GM19043 (cell line): ENCODE data around the gene TAF10.
A peak's percentile ranks its signal among the peaks of the same experiment; 100 is the strongest.

Source experiments
- ATAC-seq: cut with Tn5 transposase; IDR thresholded peaks from one replicate; pipeline ENCODE4 v1.9.1; 2021; ENCODE audit warnings: low read depth; ENCODE audit not compliant: unreplicated experiment

TAF10 gene

DNA sequence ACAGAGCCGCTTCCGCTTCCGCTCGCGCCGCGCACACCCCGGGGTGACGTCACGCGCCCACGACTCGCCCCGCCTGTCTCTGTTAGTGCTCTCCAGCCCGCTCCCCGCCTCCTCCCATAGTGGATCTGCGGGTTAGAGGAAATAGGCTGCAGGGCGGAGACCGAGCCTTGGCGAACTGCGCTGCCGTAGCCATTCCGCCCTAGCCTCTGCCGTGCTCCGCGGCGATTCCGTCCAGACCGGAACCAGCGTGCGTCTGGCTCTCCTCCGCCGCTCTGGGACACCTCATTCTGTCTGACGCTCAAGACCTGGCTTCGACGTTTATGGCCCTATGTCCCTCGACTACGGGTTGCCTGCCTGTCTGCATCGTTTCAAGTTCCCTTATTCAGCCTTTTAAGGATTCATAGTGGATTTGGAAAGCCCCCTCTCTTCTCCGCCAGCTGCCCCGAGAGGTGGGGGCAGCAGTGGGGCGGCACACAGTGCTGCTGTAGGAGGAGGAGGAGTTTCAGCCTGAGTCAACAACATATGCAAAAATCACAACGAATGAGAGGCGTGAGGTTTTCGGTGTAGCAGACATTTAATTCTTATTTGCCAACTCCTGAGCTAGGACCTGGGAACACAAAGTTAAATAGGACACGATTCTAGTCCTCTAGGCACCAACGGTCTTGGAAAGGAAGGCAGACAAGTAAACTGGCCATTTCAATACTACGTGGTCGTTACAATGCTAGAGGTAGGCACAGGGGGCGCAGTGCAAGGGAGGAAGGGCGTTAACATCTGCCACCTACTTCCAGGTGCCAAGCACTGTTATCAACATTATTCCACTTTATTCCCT, at the start of gene TAF10:
Gene TAF10, minus strand, starts transcription at position 4 of the 829 bp plus-strand sequence. CDS start 27 bp downstream, outside the sequence.
- peak; percentile 90 for ATAC-seq

DNA sequence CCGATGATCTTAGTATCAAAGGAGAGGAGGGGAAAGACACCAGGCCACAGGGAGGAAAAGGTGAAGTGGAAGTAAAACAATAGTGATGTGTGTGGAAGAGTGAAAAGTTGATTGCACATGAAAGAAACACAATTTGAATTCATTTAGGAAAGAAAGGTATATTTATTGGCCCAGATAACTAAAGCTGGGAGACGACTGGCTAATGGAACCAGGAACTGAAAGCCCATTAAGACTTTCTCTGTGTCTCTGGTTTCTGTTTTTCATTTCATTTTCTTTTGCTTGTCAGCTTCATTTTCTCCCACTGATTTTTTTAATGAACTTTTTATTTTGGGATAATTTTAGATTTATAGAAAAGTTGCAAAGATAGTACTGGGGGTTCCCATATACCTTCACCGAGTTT, 48.7 kb upstream of the TAF10 start:
- ATAC-seq, result no peak

DNA sequence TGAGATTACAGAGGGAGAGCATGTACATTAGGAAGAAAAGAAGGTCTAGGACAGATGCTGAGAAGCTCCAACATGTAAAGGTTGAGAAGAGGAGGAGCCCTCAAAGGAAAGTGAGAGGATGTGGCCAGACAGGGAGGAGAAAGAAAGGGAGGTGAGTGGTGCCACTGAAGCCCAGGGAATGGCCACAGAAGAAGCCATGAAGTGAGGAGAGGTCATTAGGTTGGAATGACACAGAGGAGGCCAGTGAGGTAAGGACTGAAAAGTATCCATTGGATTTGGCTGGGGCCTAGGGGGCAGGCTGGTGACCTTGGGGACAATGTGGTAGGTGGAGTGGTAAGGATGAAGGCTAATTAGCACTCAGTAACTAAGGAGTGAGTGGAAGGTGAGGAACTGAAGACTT, 46.6 kb upstream of the TAF10 start:
- no peak for ATAC-seq

DNA sequence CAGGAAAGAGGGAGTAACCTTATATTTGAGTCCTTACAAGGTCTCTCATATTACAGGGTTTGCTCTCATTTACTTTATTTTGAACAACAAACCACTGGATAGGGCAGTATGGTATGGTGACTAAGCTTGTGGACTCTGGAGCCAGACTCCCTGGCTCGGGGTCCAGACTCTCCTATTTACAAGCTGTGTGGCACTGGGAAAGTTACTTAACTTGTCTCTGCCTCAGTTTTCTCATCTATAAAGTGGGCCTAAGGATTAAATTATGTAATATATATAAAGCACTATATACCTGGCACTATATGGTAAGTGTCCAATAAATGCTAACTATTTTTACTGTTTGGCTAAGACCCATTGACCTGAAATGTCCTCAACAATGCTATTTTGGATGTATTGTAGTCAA, 45.3 kb upstream of the TAF10 start:
- ATAC-seq, result no peak

DNA sequence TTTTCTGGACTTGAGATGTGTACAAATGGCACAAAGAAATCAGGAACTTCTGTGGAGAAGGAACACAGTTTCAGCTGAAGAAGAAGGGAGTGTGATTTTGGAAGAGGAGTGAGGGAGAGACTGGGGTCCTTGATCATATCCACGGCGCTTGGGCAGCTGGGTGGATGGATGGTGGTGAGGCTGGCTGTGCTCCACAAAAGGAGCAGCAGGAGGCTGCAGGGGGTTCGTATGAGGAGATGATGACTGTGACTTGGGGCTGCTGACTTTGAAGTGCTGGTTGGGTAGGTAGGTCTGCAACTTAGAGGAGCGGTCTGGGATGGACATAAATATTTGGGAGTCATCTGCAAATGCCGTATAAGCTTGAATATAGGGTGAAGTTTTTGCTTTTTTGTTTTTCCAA, 44.9 kb upstream of the TAF10 start:
- ATAC-seq, result no peak

DNA sequence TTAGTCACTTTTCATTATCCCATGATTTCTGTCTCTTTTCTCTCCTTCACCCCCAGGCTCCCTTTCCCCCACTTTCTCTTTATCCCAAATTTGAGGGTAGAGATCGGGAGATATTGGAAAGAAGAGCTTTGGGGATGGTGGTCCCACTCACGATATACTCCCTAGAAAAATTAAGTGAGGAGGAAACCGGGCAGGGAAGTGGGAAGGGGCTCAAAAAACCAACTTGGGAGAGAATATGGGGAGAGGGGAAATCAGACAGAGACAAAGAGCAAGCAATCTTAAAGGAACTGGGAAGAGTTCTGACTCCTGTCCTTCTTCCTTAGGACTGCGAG, 44.5 kb upstream of the TAF10 start:
- ATAC-seq, result no peak

DNA sequence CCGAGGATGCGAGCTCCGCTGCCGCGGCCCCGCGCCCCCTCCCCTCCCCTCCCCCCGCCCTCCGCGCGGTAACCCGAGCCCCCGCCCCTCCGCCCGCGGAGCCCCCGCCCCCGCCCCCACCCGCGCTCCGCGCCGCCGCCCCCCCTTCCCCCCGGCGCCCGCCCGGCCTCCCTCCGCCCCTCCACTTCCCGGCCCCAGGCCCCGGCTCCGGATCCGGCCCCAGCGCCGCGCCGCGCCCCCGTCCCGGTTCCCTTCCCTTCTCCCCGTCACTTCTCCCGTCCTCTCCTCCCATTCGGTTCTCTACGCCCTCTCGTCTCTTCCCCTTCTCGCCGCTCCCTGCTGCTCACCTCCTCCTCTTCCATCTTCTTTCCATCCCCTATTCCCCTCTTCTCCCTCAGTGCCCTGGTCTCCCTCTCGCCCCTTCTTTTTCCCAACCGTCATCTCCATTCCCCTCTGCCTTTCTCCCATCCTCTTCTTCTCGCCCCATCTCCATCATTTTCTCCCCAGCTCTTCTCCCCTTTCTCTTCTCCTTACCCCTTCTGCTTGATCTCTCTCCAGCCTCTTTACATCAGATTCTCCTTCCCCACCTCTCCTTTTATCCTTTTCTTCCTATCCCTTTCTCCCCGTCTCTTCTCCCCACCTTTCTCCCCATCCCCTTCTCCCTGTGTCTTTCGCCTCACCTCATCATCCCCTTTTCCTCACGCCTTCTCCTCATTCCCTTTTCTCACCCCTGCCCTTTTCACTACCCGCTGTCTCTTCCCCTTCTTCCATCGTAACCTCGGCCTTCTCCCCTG, 44.0 kb upstream of the TAF10 start, which contains the start of gene DCHS1:
Gene DCHS1, minus strand, starts transcription at position 20 of the 794 bp plus-strand sequence. CDS start 14,196 bp downstream, outside the sequence.
- ATAC-seq, result no peak

DNA sequence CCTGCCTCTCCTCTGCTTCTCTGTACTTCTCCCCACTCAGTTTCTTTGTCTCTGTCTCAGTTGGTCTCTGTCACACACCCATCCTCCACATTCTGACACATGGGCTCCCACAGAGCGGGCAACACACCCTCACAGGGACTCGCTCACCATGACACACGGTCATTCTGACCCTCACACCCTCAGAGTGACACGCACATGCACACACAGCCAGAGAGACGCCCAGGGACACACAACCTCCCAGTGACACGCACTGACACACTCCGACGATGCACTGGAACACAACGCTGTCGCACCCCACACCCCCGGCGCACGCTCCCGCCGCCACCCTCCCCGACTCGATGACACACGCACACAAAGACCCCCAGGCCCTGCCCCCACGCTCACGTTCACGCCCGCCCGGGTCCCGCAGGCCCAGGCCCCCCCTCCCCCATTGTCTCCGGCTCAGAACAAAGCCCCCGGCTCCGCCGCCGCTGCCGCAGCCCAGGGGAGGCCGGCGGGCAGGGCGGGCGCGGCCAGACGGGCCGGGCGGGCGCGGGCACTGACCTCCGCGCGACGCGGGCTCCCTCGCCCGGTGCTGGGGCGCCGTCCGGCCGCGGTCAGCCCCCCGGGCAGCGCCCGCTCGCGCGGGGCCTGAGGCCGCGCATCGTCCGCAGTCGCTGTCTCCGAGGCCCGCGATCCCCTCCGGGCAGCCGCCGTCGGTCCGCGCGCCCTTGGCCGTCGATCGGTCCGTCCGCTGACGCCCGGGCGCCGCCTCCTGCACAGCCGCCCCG, 43.2 kb upstream of the TAF10 start:
- no peak for ATAC-seq

DNA sequence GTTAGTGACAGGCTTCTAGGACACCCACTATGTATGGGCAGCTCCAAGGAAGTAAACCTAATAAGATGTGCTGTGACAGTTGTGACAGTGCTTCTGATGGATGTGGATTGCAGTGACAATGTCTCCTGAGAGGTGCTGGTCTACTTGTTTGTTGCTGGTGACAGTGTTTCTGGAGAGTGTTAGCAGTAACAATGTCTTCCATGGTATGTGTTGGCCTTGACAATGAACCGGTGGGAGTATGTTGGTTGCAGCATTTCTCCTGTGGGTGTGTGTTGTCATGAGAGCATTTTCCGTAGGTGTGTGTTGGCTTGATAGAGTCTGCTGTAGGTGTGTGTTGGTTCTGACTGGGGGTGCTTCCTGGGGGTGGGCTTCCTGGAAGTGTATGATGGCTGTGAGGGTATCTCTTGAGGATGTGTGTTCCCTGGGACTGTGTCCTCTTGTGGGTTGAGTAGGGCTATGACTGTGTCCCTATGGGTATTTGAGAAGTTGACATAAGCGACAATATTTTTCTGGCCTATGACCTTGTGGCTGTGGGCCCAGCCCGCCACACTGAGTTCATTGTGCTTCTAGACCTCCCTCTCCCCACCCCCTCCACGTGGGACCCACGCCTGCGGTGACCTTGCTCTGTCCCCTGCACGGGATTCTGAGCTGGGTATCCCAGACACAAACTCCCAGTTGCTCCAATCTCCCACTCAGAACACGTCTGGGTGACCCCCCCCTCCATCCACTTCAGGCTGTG, 42.4 kb upstream of the TAF10 start:
- ATAC-seq, result no peak

DNA sequence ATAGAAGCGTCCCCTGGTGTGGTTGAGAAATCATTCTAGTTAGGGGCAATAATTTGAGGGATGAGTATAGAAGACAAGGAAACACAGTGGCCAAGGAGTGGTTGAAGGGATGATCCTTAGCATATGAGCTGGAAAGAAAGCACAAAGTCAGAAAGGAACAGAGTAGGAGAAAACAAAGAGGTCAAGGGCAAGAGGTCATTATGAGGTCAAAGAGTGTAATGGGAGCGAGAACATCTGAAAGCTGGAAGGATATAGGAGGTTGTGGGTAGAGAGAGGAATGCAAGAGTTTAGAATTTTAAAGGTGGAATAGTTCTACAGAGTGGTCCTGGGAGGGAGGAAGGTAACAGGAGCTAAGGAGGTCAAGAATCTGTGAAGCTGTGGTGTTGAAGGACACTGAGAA, 41.6 kb upstream of the TAF10 start:
- ATAC-seq, result no peak

DNA sequence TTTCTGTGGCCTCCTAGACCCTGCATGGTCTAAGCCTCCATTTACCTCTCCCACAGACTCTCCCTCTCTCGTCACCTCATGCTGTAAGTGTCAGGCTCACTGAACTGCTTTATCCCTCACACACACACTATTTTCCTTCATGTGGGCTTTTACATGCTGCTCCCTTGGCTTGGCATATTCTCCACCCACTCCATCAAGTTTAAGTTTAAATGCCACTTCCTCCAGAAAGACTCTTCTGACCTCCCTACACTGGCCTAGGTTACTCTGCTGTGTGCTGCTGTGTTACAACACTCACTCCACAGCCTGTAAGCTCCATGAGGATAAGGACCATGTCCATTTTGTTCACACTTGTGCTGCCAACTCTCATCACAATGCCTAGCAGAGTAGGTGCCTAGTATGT, 41.1 kb upstream of the TAF10 start:
- ATAC-seq, result no peak

DNA sequence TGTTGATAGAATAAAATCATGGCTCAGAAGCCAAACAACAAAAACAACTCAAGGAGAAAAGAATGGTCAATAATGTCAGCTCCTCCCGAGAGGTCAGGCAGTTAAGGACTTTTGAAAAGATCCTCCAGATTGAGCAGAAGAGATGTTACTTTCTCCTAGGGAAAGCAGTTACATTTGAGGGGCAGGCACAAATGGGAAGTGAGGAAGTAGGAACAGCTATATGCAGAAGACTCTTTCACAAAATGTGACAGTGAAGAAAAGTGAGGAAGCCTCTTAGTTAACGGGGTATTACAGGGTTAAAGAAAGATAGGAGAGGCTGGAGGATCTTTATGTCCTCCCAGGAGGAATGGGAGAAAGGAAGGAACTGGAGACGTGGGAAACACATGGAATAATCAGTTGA, 40.2 kb upstream of the TAF10 start:
- ATAC-seq, result no peak

DNA sequence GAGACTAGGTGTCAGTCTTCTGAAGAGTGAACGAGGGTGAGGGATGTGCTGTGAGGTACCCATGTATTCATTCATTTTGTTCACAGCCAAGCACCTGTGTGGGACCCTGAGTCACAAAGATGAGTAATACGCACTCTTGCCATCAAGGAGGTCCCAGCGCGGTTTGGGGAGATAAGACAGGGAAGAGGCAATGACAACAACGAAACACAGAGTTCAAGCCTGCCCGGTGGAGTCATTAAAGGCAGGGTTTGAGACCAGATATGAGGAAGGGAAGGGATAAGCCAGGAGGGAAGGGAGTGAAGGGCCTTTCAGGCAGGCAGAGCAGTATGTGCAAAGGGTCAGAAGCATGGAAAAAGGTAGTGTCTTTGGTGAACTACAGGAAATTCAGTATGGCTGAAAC, 39.0 kb upstream of the TAF10 start:
- ATAC-seq, result no peak

DNA sequence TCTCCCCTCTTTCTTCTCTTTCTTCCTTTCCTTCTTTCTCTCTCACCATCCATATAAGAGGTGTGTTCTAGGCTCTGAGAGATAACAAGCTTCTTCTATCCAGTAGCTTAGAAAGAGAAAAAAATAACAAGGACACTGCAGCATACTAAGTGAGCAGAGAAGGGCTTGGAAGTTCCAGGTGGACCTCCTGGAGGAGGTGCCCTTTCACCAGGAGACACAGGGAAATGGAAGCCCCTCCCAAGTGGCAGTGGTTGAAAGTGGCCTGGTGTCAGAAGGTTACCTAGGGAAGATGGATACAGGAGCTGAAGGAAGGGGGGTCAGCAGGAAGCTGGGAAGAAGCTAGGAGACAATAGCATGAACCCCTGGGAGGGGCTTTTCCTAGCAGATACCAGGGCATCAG, 38.1 kb upstream of the TAF10 start:
- ATAC-seq, result no peak

DNA sequence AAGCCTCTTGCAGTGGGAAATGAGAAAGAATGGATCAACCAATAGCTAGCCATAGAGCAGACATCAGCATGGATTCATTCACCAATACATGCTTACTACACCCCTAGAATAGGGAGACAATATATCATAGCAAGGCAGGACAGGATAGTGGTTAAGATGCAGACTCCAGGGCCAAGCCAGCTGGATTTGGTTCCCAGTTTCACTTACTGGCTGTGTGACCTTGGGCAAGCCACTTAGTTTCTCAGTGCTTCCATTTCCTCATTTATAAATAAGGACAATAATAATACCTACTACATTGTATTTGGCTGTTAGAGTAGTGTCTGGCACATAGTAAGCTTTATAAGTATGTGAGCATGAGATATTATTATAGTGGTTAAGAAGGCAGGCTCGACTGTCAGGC, 36.5 kb upstream of the TAF10 start:
- no peak for ATAC-seq

DNA sequence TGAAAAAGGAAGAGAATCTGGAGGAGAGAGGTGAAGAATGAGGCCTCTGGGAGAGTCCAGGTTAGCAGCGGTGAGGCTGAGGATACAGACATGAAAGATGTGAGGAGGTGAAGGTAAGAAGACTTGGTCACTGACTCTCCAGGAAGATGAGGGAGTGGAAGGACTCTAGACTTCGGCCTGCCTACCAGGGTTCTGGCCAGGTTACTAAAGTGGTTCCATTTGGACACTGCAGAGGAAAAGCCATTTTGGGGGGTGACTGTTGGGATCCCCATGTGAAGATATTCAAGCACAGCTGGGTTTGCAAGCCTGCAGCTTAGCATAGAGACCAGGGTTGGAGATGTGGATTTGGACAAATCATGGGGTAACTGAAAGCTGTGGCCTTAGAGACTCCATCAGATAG, 35.8 kb upstream of the TAF10 start:
- ATAC-seq, result no peak

DNA sequence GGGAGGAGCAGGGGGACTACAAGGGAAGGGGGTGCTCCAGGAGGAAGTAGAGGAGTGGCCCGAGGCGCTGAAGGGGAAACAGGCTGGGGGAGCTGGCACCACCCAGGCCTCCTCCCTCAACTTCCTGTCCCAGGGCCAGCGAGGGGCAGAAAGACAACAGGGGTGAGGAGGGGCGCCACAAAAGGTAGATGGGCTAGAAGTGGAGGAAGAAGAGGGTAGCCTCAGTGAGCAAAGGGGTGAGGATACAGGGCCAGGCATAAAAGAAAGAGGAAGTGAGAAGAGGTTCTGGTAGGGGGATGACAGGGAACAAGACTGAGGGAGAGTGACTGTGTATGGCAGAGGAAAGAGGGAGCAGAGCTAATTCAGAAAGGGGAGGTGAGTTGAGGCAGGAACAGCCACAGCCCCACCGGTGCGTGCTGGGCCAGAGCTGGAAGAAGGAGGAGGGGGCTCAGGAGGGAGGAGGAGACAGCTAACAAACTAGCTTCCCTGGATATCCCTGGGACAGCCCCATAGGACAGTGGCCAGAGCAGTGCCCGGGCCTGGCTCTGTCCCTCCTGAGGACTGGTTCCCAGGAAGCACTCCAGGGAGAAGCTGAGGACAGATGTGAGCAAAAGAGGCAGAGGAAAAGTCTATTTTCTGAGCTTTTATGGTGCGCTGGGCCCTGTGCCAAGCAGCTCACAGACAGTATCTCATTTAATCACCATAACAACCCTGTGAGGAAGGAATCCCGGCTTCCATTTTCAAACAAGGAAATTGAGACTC, 35.1 kb upstream of the TAF10 start:
- peak; percentile 91 for ATAC-seq

DNA sequence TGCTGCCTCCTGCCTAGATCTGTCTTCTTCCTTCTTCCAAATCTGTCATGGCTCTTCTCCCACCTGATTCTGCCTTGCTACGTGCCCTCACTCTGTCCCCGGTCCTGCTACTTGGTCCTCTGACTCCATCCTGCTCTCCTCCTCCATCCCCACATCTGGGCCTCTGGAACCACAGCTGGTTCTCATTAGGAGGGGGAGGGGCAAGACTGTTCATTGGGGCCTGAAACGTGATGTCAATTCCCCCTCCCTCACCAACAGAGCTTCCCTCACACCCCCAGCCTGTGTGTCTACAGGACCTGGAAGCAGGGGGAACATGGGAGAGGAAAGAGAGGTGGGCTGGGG, 34.5 kb upstream of the TAF10 start:
- ATAC-seq, result peak; percentile 11

DNA sequence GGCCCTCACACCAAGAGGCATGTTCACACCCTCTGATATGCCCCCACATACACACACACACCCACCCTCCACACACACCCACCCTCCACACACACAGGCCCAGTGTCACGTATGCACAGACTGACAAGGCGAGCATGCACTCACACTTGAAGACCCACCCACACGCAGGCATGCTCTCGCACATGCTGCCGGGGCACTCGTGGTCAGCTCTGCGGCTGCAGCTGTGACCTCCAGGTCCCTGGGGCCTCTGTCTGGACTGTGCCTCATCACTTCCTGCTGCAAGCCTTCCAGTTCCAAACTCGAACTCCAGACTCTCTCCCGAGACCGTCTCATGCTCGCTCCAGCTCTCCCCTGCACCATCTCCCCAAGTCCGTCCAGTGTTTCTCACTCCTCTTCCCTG, 34.1 kb upstream of the TAF10 start:
- ATAC-seq, result no peak

DNA sequence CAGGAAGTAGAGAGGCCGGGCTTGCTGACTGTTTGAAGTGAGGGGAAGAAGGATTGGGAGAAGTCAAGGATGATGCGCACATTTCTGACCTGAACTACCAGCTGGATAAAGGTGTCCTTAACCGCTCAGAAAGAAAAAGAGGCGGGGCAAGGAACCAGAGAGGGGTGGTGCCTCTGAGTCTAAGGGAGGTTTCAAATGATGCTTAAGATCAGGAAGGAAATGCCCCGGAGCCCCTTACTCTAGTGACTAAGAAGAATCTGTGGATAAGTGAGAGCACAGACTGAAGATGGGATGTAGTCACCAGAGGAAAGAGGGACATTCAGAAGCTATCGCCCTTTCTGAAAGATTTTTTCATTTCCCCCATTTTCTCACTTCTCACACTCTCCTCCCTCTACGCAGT, 30.9 kb upstream of the TAF10 start:
- no peak for ATAC-seq
